Measurements from ENCODE around the gene MPO.

Gene MPO

GRCh38 chr17:58304750-58305486 is 24.2 kb upstream of the MPO start:
- no peaks in the 10 kb centered on the region for H3K27me3 Mint-ChIP-seq (ENCODE audit: low read depth)
- H3K9me3 Mint-ChIP-seq, result no peaks in the 10 kb centered on the region
- H3K4me1 Mint-ChIP-seq (ENCODE audit: low read depth), result no peaks in the 10 kb centered on the region
- H3K4me3 Mint-ChIP-seq, result no peak overlapping the region
- no peak overlapping the region for H3K27ac Mint-ChIP-seq
- peaks cover 30% of the 10 kb centered on the region for H3K36me3 Mint-ChIP-seq (ENCODE audit: low read depth)

GRCh38 chr17:58303971-58304749 is 23.4 kb upstream of the MPO start:
- Mint-ChIP-seq H3K36me3 (ENCODE audit: low read depth) (peaks cover 25% of the 10 kb centered on the region), H3K4me1 (ENCODE audit: low read depth) (no peaks in the 10 kb centered on the region), H3K9me3 (no peaks in the 10 kb centered on the region), H3K27me3 (ENCODE audit: low read depth) (no peaks in the 10 kb centered on the region), H3K4me3 (no peak overlapping the region), H3K27ac (no peak overlapping the region)

- H3K27me3 Mint-ChIP-seq (ENCODE audit: low read depth), result no peaks in the 10 kb centered on the region
- H3K36me3 Mint-ChIP-seq (ENCODE audit: low read depth), result peaks cover 24% of the 10 kb centered on the region
- H3K4me1 Mint-ChIP-seq (ENCODE audit: low read depth), result no peaks in the 10 kb centered on the region
- no peak overlapping the region for H3K4me3 Mint-ChIP-seq
- H3K27ac Mint-ChIP-seq, result no peak overlapping the region
- H3K9me3 Mint-ChIP-seq, result no peaks in the 10 kb centered on the region
These were observed 22.3 kb upstream of the MPO start for GRCh38 chr17:58302919-58303585.

- H3K9me3 Mint-ChIP-seq, result no peaks in the 10 kb centered on the region
- H3K27ac Mint-ChIP-seq, result no peak overlapping the region
- H3K4me3 Mint-ChIP-seq, result no peak overlapping the region
- no peaks in the 10 kb centered on the region for H3K27me3 Mint-ChIP-seq (ENCODE audit: low read depth)
- H3K4me1 Mint-ChIP-seq (ENCODE audit: low read depth), result no peaks in the 10 kb centered on the region
- H3K36me3 Mint-ChIP-seq (ENCODE audit: low read depth), result peaks cover 22% of the 10 kb centered on the region
These were observed 21.6 kb upstream of the MPO start for GRCh38 chr17:58302171-58302918.

- no peaks in the 10 kb centered on the region for H3K27me3 Mint-ChIP-seq (ENCODE audit: low read depth)
- peaks cover 16% of the 10 kb centered on the region for H3K36me3 Mint-ChIP-seq (ENCODE audit: low read depth)
- no peak overlapping the region for H3K27ac Mint-ChIP-seq
- no peak overlapping the region for H3K4me3 Mint-ChIP-seq
- H3K9me3 Mint-ChIP-seq, result no peaks in the 10 kb centered on the region
- no peaks in the 10 kb centered on the region for H3K4me1 Mint-ChIP-seq (ENCODE audit: low read depth)
These were observed 20.9 kb upstream of the MPO start for GRCh38 chr17:58301504-58302150.

- Mint-ChIP-seq H3K27me3 (ENCODE audit: low read depth) (no peaks in the 10 kb centered on the region), H3K36me3 (ENCODE audit: low read depth) (peaks cover 16% of the 10 kb centered on the region), H3K9me3 (no peaks in the 10 kb centered on the region), H3K4me1 (ENCODE audit: low read depth) (no peaks in the 10 kb centered on the region), H3K27ac (no peak overlapping the region), H3K4me3 (no peak overlapping the region)
These were observed 19.6 kb upstream of the MPO start for GRCh38 chr17:58300336-58300735.

- Mint-ChIP-seq H3K36me3 (ENCODE audit: low read depth) (no peaks in the 10 kb centered on the region), H3K27me3 (ENCODE audit: low read depth) (peaks cover 38% of the 10 kb centered on the region), H3K4me3 (no peak overlapping the region), H3K9me3 (no peaks in the 10 kb centered on the region), H3K27ac (no peak overlapping the region), H3K4me1 (ENCODE audit: low read depth) (no peaks in the 10 kb centered on the region)
These were observed 13.3 kb upstream of the MPO start for GRCh38 chr17:58294034-58294433.

- Mint-ChIP-seq H3K27me3 (ENCODE audit: low read depth) (peaks cover 47% of the 10 kb centered on the region), H3K4me1 (ENCODE audit: low read depth) (no peaks in the 10 kb centered on the region), H3K27ac (no peak overlapping the region), H3K4me3 (no peak overlapping the region), H3K9me3 (no peaks in the 10 kb centered on the region), H3K36me3 (ENCODE audit: low read depth) (no peaks in the 10 kb centered on the region)
These were observed 10.5 kb upstream of the MPO start for GRCh38 chr17:58291246-58291645.

GRCh38 chr17:58289869-58290268 is 9.1 kb upstream of the MPO start:
- Mint-ChIP-seq H3K4me1 (ENCODE audit: low read depth) (no peaks in the 10 kb centered on the region), H3K9me3 (no peaks in the 10 kb centered on the region), H3K36me3 (ENCODE audit: low read depth) (no peaks in the 10 kb centered on the region), H3K4me3 (no peak overlapping the region), H3K27me3 (ENCODE audit: low read depth) (peaks cover 43% of the 10 kb centered on the region), H3K27ac (no peak overlapping the region)

GRCh38 chr17:58285422-58285810 is 4.7 kb upstream of the MPO start:
- Mint-ChIP-seq H3K27me3 (ENCODE audit: low read depth) (peaks cover 24% of the 10 kb centered on the region), H3K36me3 (ENCODE audit: low read depth) (no peaks in the 10 kb centered on the region), H3K4me3 (no peak overlapping the region), H3K9me3 (no peaks in the 10 kb centered on the region), H3K27ac (no peak overlapping the region), H3K4me1 (ENCODE audit: low read depth) (no peaks in the 10 kb centered on the region)

GRCh38 chr17:58284613-58285421 is 4.1 kb upstream of the MPO start:
- no peak overlapping the region for H3K27ac Mint-ChIP-seq
- no peaks in the 10 kb centered on the region for H3K36me3 Mint-ChIP-seq (ENCODE audit: low read depth)
- H3K4me1 Mint-ChIP-seq (ENCODE audit: low read depth), result peaks cover 1% of the 10 kb centered on the region
- no peaks in the 10 kb centered on the region for H3K9me3 Mint-ChIP-seq
- no peak overlapping the region for H3K4me3 Mint-ChIP-seq
- H3K27me3 Mint-ChIP-seq (ENCODE audit: low read depth), result peaks cover 24% of the 10 kb centered on the region

GRCh38 chr17:58283674-58284612 is 3.2 kb upstream of the MPO start:
- peaks cover 5% of the 10 kb centered on the region for H3K4me1 Mint-ChIP-seq (ENCODE audit: low read depth)
- H3K27ac Mint-ChIP-seq, result no peak overlapping the region
- no peaks in the 10 kb centered on the region for H3K36me3 Mint-ChIP-seq (ENCODE audit: low read depth)
- no peak overlapping the region for H3K4me3 Mint-ChIP-seq
- peaks cover 27% of the 10 kb centered on the region for H3K27me3 Mint-ChIP-seq (ENCODE audit: low read depth)
- no peaks in the 10 kb centered on the region for H3K9me3 Mint-ChIP-seq

- Mint-ChIP-seq H3K9me3 (no peaks in the 10 kb centered on the region), H3K27me3 (ENCODE audit: low read depth) (peaks cover 29% of the 10 kb centered on the region), H3K4me3 (no peak overlapping the region), H3K27ac (no peak overlapping the region), H3K36me3 (ENCODE audit: low read depth) (no peaks in the 10 kb centered on the region), H3K4me1 (ENCODE audit: low read depth) (peaks cover 5% of the 10 kb centered on the region)
These were observed 1.7 kb upstream of the MPO start for GRCh38 chr17:58282442-58282841.
